ENCODE measurements around the gene NCK2. TPM values are rescaled to one million over a fixed set of nuclear protein-coding genes. Genes with fewer than 3 reads are reported as not detected.

NCK2 gene
- total RNA-seq, 1 donor from 2014 or later = 55.2 TPM

- H3K27ac Mint-ChIP-seq (ENCODE audit: unreplicated experiment) = no peak overlapping the region
- no peak for TF ChIP-seq CTCF (IDR thresholded peaks at IDR 0.05)
- peaks cover 18% of the 10 kb centered on the region for H3K4me1 Mint-ChIP-seq (ENCODE audit: low read depth)
- H3K36me3 Mint-ChIP-seq (ENCODE audit: low read depth) = peaks cover 4% of the 10 kb centered on the region
- no peaks in the 10 kb centered on the region for H3K9me3 Mint-ChIP-seq (ENCODE audit: low read depth)
- no peak overlapping the region for H3K4me3 Mint-ChIP-seq (ENCODE audit: unreplicated experiment)
- no peaks in the 10 kb centered on the region for H3K27me3 Mint-ChIP-seq (ENCODE audit: low read depth)
- no peak for DNase-seq (ENCODE audit: low spot score)
These were observed 18.4 kb downstream of the NCK2 start for GRCh38 chr2:105763076-105763475.

- H3K27me3 Mint-ChIP-seq (ENCODE audit: low read depth) = no peaks in the 10 kb centered on the region
- no peak for DNase-seq (ENCODE audit: low spot score)
- H3K9me3 Mint-ChIP-seq (ENCODE audit: low read depth) = no peaks in the 10 kb centered on the region
- H3K4me3 Mint-ChIP-seq (ENCODE audit: unreplicated experiment) = no peak overlapping the region
- H3K27ac Mint-ChIP-seq (ENCODE audit: unreplicated experiment) = no peak overlapping the region
- TF ChIP-seq CTCF (IDR thresholded peaks at IDR 0.05) = no peak
- H3K4me1 Mint-ChIP-seq (ENCODE audit: low read depth) = peaks cover 20% of the 10 kb centered on the region
- H3K36me3 Mint-ChIP-seq (ENCODE audit: low read depth) = peaks cover 4% of the 10 kb centered on the region
These were observed 19.3 kb downstream of the NCK2 start for GRCh38 chr2:105764059-105764458.

GRCh38 chr2:105765415-105766299 lies 20.9 kb downstream of the NCK2 start:
- Mint-ChIP-seq H3K9me3 (ENCODE audit: low read depth) (no peaks in the 10 kb centered on the region), H3K36me3 (ENCODE audit: low read depth) (peaks cover 4% of the 10 kb centered on the region), H3K27ac (ENCODE audit: unreplicated experiment) (no peak overlapping the region), H3K4me3 (ENCODE audit: unreplicated experiment) (no peak overlapping the region), H3K27me3 (ENCODE audit: low read depth) (no peaks in the 10 kb centered on the region), H3K4me1 (ENCODE audit: low read depth) (peaks cover 34% of the 10 kb centered on the region)
- TF ChIP-seq CTCF (IDR thresholded peaks at IDR 0.05) = no peak
- no peak for DNase-seq (ENCODE audit: low spot score)

GRCh38 chr2:105766300-105766866 lies 21.7 kb downstream of the NCK2 start:
- DNase-seq (ENCODE audit: low spot score) = no peak
- Mint-ChIP-seq H3K36me3 (ENCODE audit: low read depth) (peaks cover 4% of the 10 kb centered on the region), H3K4me3 (ENCODE audit: unreplicated experiment) (no peak overlapping the region), H3K9me3 (ENCODE audit: low read depth) (no peaks in the 10 kb centered on the region), H3K27me3 (ENCODE audit: low read depth) (no peaks in the 10 kb centered on the region), H3K27ac (ENCODE audit: unreplicated experiment) (no peak overlapping the region), H3K4me1 (ENCODE audit: low read depth) (peaks cover 29% of the 10 kb centered on the region)
- no peak for TF ChIP-seq CTCF (IDR thresholded peaks at IDR 0.05)

GRCh38 chr2:105768176-105768575 lies 23.5 kb downstream of the NCK2 start:
- H3K27me3 Mint-ChIP-seq (ENCODE audit: low read depth) = no peaks in the 10 kb centered on the region
- no peak overlapping the region for H3K4me3 Mint-ChIP-seq (ENCODE audit: unreplicated experiment)
- H3K9me3 Mint-ChIP-seq (ENCODE audit: low read depth) = no peaks in the 10 kb centered on the region
- no peak for TF ChIP-seq CTCF (IDR thresholded peaks at IDR 0.05)
- peaks cover 4% of the 10 kb centered on the region for H3K36me3 Mint-ChIP-seq (ENCODE audit: low read depth)
- peaks cover 35% of the 10 kb centered on the region for H3K4me1 Mint-ChIP-seq (ENCODE audit: low read depth)
- no peak overlapping the region for H3K27ac Mint-ChIP-seq (ENCODE audit: unreplicated experiment)
- DNase-seq (ENCODE audit: low spot score) = no peak
